ENCODE data around the gene P2RY10.

Gene P2RY10

DNA sequence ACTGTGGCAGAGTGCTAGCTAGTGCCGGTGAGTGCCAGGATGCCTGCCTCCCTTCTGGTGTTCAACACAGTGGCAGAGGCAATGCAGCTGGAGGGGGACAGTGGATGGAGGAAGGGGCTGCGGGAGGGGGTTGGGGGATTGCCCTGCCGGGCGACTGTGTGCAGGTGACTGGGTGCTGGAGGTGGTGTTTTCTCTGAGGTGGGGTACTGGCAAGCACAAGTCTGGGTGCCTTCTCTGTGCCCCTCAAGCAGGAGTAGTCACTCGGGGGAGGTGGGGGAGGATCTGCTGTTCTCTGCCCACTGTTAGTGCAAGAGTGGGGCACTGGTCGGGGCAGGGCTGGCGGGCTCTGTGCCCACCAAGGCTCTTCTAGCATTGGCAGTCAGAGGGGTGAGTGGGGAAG is 10.3 kb upstream of the P2RY10 start:
- no peaks in the 10 kb centered on the region for H3K36me3 ChIP-seq (ENCODE audit: low read depth)
- no peaks in the 10 kb centered on the region for H3K4me1 ChIP-seq (ENCODE audit: insufficient read depth, poor library complexity, severe bottlenecking)
- ATAC-seq (ENCODE audit: low read depth) = no peak
- DNase-seq (ENCODE audit: low spot score) = no peak
- no peak for TF ChIP-seq CTCF (IDR thresholded peaks at IDR 0.05; ENCODE audit: poor library complexity, severe bottlenecking)
- H3K4me3 ChIP-seq (ENCODE audit: severe bottlenecking) = no peak overlapping the region
- H3K27ac ChIP-seq (ENCODE audit: poor library complexity, severe bottlenecking) = no peak overlapping the region
- no peaks in the 10 kb centered on the region for H3K27me3 ChIP-seq (ENCODE audit: insufficient read depth, poor library complexity, severe bottlenecking)
- no peaks in the 10 kb centered on the region for H3K9me3 ChIP-seq (ENCODE audit: severe bottlenecking)

DNA sequence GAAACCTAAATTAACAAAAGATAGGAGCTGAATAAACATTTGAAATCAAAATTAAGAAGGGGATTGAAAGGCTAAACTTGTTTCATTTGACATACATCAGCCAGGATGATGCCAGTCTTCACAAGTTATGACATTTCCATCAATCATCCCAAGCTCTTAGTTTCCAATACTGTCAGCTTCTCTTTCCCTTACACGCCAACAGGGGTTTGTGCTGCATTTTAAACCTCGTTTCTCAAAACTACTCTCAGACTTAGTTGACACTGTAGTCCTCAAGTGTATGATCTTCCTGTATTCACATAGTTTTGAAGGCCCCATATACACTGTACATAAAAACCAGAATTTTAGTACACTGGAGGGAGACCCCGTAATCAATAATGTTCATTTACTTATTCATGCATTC is 840 bp upstream of the P2RY10 start:
- Histone ChIP-seq H3K9me3 (ENCODE audit: severe bottlenecking) (no peaks in the 10 kb centered on the region), H3K4me1 (ENCODE audit: insufficient read depth, poor library complexity, severe bottlenecking) (no peaks in the 10 kb centered on the region), H3K4me3 (ENCODE audit: severe bottlenecking) (no peak overlapping the region), H3K27me3 (ENCODE audit: insufficient read depth, poor library complexity, severe bottlenecking) (no peaks in the 10 kb centered on the region), H3K27ac (ENCODE audit: poor library complexity, severe bottlenecking) (no peak overlapping the region), H3K36me3 (ENCODE audit: low read depth) (no peaks in the 10 kb centered on the region)
- TF ChIP-seq CTCF (IDR thresholded peaks at IDR 0.05; ENCODE audit: poor library complexity, severe bottlenecking) = no peak
- DNase-seq (ENCODE audit: low spot score) (no peak), ATAC-seq (ENCODE audit: low read depth) (no peak)

DNA sequence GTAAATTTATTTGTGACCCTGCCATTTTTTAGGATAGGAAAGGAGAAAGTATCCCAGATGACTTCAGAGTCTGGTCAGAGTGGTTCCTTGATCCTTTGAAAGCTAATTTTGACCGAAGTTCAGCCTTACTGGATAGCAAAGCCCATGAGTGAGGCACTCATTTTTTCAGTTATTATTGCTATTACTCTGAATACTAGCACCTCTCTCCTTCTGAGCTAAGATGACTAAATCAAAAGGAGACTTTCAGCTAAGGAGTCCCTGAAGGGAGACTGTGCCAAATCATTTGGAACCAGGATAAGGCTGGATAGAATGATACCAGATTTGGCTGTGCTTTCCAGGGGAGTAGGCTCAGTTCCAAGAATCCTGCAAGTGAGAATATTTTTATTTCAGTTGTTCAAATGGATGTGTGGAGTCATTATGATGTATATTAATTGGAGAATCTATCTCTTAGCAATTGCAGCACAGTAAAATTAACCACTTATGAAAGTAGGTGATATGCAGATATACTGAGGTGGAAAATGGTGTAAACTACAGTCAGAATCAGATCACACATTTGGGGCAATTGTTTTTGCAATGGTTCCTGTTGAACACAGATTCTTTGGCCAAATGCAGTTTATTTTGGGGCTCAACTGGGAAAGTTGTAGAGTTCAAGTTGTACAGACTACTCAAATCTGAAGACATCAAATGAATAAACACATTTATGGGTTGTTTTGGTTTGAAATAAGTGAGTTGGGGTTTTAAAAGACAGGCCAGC is 1.2 kb downstream of the P2RY10 start:
- Histone ChIP-seq H3K4me3 (ENCODE audit: severe bottlenecking) (no peak overlapping the region), H3K27me3 (ENCODE audit: insufficient read depth, poor library complexity, severe bottlenecking) (no peaks in the 10 kb centered on the region), H3K36me3 (ENCODE audit: low read depth) (no peaks in the 10 kb centered on the region), H3K27ac (ENCODE audit: poor library complexity, severe bottlenecking) (no peak overlapping the region), H3K9me3 (ENCODE audit: severe bottlenecking) (no peaks in the 10 kb centered on the region), H3K4me1 (ENCODE audit: insufficient read depth, poor library complexity, severe bottlenecking) (no peaks in the 10 kb centered on the region)
- no peak for ATAC-seq (ENCODE audit: low read depth)
- no peak for TF ChIP-seq CTCF (IDR thresholded peaks at IDR 0.05; ENCODE audit: poor library complexity, severe bottlenecking)
- no peak for DNase-seq (ENCODE audit: low spot score)

GRCh38 chrX:78950009-78950835 is 5.0 kb downstream of the P2RY10 start:
- ATAC-seq (ENCODE audit: low read depth) (no peak), DNase-seq (ENCODE audit: low spot score) (no peak)
- Histone ChIP-seq H3K4me3 (ENCODE audit: severe bottlenecking) (no peak overlapping the region), H3K27ac (ENCODE audit: poor library complexity, severe bottlenecking) (no peak overlapping the region), H3K4me1 (ENCODE audit: insufficient read depth, poor library complexity, severe bottlenecking) (no peaks in the 10 kb centered on the region), H3K36me3 (ENCODE audit: low read depth) (no peaks in the 10 kb centered on the region), H3K9me3 (ENCODE audit: severe bottlenecking) (no peaks in the 10 kb centered on the region), H3K27me3 (ENCODE audit: insufficient read depth, poor library complexity, severe bottlenecking) (no peaks in the 10 kb centered on the region)
- TF ChIP-seq CTCF (IDR thresholded peaks at IDR 0.05; ENCODE audit: poor library complexity, severe bottlenecking) = no peak
